UCSD-AML1 (cell line): ENCODE data around the gene FRMD4B.
"Not testable (repeated sequence)": the region's sequence is repeated elsewhere in the genome, so short reads cannot be mapped to it uniquely, and the experiment has no call there.

ENCODE experiments used
- DNase-seq: peaks from one replicate; lab custom pipeline; 2025; ENCODE audit not compliant: unreplicated experiment; lab: John Stamatoyannopoulos, UW

The FRMD4B gene

DNA sequence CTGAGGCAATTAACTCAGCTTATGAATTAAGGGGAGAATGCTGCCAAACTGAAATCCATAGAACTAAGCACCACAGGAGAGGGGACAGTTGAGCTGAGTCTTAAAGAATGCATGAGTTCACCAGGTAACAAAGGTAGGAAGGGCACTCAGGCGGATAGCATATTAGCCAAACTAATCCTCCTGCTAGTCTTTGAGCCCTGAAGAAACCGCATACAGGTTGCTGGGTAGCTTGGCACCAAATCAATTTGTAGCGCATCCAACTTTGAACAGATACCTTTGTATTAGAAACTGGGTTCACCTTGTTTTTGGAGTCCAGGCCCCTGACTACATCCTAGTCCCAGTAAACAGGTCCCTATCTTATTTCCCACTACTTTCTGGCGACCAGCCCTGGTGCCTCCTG lies 93.7 kb downstream of the FRMD4B start:
- no peak for DNase-seq

- DNase-seq: peak; percentile 29
Measured at GRCh38 chr3:69290430-69290829, 95.5 kb downstream of the FRMD4B start.

DNA sequence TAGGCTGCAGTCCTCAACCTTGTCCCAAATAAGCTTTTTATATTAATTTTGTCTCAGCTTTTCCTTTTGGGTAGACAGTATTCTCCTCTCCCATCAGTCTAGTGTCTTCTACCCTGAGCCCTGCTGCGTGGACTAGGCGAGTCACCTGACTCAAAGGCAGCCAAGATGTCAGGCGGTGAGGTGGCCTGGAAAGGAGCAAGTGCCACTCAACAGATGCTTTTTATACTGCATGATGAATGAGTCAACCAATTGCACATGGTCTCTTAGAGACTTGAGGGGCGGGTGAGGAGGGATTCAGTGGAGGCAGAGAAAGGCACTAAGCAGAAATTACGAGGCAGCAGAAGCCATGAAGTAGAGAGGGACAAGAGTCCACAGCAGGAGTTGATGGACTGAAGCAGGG lies 95.9 kb downstream of the FRMD4B start:
- no peak for DNase-seq

DNA sequence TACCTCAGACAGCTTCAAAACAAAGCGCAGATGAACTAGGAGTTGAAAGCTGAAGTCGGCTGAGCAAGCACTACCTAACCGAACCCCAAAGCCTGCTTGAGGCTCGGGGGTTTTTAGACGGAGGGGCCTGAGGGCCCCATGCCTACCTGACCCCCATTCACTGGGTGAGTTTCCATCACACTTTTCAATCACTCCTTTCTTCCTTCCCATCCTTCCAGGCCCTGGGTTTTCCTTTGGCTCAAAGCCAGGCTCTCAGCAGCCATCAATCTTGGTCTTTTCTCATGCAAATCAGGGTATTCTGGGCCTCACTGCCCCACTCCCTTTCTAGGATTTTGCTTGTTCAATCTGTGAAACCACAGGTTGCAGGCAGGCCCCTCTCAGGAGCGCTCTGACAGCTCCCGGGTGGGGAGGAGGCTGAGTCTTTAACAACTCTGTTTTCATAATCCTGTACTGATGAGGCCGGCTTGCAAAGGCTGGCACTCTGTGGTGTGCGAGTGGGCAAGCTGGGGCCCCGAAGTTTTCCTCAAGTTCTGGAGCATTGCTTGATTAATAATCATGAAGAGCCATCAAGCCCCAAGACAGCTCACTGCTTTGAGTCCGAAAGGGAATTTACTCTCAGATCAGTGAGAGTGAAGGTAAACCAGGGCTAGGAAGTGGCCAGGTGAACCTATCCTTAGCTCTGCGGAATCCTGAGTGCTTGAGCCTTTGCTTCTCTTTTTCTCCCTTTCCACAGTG lies 97.6 kb downstream of the FRMD4B start:
- no peak for DNase-seq

- no peak for DNase-seq
Measured at GRCh38 chr3:69283913-69284611, 101.8 kb downstream of the FRMD4B start.

DNA sequence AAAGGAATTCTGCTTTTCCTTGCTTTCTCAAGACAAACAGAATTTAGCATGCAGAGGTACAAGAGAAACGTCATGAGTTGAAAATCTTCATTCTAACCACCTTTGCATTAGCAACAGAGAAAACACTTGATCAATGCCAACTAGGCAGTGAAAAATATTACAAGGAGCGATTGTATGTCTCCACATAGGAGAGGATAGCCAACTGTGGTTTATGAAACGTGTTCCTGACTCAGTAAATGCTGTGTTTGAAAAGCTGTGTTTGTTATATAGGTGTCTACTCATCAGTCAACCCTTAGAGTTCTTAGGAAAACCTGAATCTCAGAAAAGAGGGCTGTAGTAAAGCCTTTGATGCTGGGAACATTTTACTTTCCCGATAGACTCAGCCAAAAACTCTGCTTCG lies 102.4 kb downstream of the FRMD4B start:
- no peak for DNase-seq

DNA sequence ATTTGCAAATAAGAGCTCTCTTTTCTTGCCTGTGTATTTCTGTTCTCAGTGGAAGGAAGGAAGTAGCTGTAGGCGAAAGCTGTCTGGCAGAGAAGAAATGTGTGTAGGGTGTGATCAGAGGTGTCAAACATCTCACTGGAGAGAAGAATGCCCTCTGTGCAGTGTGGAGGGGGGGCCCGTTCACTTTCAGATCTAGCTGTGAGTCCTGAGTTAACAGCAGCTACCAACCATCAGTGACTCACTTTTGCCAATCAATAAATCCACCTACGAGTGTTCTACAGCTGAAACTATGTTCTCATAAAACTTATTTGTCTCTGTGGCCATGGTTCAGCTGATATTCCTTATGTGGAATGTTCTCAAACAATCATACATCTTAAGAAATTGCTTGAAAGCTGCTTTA lies 103.7 kb downstream of the FRMD4B start:
- DNase-seq: peak; percentile 44

GRCh38 chr3:69277403-69277802 lies 108.5 kb downstream of the FRMD4B start:
- DNase-seq: not testable (repeated sequence)

GRCh38 chr3:69276884-69277283 lies 109.0 kb downstream of the FRMD4B start:
- DNase-seq: no peak

- not testable (repeated sequence) for DNase-seq
Measured at GRCh38 chr3:69276191-69276590, 109.7 kb downstream of the FRMD4B start.

DNA sequence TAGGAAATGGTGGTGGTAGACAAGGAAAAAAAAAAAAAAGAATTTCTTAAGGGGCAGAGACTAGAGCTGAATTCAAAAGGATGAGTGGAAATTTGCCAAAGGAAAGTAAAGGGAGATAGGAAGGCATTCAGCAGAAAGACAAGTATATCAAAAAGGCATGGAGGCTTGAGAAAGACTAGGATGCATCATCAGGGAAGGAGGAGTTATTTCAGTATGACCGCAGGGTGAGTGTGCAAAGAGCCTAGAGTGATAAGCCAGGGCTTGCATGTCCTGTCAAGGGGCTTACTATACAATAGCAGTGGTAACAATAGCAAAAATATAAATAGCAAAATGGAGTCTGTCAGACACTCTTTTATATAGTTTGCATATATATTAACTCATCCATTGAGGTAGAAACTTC lies 112.0 kb downstream of the FRMD4B start:
- no peak for DNase-seq

- DNase-seq: no peak
Measured at GRCh38 chr3:69272556-69272955, 113.3 kb downstream of the FRMD4B start.

DNA sequence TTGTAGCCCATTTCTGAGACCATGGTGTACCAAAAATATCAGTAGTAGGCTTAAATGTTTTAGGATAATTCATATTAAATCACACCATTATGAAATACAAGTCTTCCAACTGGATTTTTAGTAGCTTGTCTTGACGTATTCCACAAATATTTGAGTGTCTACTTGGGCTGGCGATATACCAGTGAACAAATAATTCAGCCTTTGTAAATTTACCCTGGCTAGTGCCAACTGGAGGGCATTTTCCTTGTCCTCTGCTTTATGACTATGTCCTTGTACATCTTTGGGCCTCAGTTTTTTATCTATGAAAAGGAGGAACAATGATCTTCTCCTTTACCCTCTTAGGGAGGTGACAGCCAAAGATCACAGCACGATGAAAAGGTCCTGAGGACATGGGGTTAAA lies 114.8 kb downstream of the FRMD4B start:
- no peak for DNase-seq

DNA sequence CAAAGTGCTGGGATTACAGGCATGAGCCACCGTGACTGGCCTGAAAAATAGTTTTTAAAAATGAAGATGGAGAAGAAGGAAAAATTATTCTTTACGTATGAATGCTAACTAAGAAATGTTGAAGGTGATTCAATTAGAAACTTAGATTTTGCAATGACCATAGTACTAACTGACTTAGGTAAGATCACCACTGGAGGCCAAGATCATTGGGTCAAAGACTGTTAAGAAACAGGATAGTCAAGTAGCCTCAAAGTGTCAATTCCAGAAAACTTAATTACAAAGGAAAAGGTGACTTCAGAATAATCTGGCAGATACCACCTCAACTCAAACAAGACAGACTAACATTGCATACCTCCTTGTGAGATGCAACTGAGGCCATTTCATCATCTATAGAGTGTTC lies 119.3 kb downstream of the FRMD4B start:
- no peak for DNase-seq

GRCh38 chr3:69266071-69266470 lies 119.8 kb downstream of the FRMD4B start:
- DNase-seq: not testable (repeated sequence)

DNA sequence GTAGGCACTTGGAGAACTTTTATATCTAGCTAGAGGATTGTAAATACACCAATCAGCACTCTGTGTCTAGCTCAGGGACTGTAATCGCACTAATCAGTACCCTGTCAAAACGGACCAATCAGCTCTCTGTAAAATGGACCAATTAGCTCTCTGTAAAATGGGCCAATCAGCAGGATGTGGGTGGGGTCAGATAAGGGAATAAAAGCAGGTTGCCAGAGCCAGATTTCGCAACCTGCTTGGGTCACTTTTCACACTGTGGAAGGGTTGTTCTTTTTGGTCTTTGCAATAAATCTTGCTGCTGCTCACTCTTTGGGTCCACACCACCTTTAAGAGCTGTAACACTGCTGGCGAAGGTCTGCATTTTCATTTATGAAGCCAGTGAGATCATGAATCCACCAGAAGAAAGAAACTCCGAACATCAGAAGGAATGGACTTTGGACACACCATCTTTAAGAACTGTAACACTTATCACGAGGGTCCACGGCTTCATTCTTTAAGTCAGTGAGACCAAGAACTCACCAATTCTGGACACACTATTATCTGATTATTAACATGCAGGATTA lies 125.0 kb downstream of the FRMD4B start:
- not testable (repeated sequence) for DNase-seq

DNA sequence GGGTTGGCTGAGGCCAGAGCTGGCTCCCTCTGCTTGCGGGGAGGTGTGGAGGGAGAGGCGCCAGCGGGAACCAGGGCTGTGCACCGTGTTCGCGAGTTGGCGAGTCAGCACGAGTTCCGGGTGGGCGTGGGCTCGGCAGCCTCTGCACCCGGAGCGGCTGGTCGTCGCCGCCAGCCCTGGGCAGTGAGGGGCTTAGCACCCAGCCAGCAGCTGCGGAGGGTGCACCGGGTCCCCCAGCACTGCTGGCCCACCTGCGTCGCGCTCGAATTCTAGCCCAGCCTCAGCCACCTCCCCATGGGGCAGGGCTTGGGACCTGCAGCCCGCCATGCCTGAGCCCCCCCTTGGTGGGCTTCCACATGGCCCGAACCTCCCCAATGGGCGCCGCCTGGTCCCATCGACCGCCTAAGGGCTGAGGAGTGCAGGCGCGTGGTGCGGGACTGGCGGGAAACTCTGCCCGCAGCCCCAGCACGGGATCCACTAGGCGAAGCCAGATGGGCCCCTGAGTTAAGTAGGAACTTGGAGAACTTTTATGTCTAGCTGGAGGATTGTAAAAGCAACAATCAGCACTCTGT lies 125.6 kb downstream of the FRMD4B start:
- no peak for DNase-seq

- DNase-seq: no peak
Measured at GRCh38 chr3:69259125-69259524, 126.8 kb downstream of the FRMD4B start.

GRCh38 chr3:69255928-69256327 lies 130.0 kb downstream of the FRMD4B start:
- DNase-seq: no peak

DNA sequence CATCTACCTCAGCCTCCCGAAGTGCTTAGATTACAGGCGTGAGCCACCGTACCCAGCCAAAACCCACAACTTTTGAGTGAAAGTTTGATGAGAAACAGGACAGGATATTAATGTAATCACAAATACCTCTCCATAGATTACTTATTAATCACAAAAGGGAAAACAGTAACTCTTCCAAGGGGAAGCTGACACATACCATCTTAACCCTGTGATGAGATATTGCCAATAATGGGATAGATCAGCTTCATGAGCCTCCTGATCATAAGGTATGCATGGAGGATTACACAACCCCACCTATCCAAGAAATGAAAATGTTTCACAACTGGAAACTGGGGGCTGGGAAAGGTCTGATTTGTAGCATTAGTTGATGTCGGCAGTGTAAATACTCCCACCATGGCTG lies 131.5 kb downstream of the FRMD4B start:
- no peak for DNase-seq

DNA sequence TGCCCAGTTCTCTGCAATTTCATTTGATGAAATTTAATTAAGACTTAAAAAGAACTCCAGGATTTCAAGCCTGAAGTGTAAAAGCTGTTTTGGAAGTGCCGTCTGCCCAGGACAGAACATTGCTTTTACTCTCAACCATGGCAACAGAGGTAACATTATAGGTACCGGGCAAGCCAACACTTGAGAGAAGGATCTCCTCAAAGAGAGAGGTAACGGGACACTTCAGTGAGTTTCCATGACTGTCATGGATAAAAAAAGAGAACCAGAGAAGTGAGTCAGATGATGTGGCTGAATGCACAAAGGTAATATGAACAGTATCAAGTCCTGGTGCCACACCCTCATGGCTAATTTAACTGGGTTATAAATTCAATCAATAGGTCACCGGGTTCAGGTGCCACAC lies 133.3 kb downstream of the FRMD4B start:
- DNase-seq: no peak

GRCh38 chr3:69252141-69252540 lies 133.7 kb downstream of the FRMD4B start:
- DNase-seq: no peak
